ENCODE measurements around the gene SHMT2.

Gene SHMT2

DNA sequence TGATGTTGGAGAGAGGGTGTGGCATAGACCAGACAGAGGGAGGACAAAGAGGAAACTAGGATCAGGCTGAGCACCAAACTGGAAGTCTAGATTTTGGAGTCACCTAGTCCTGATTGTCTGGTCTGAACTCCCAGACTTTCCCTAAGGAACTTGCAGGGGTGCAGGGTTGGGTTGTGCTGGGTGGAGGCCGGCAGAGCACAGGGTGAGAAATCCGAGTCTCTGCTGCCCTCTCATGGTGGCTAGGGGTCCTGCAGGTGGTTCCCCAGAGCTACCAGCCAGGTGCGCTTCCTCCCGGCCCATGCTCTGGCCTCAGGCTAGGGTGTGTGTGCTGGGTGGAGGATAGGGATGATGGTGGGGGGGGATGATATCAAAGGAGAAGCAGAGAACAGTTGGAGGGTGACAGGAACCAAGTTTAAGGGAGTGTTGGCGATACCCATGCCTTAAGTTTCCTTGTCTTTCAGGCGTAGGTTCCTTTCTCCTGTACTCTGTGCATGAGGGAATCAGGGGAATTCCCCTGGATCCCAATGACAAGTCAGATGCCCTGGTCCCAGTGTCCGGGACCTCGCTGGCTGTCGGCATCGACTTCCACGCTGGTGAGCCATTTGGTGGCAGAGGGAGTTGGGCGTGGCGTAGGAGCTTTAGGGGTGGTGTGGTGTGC lies 46.5 kb upstream of the SHMT2 start:
- Histone ChIP-seq H3K9ac (ENCODE audit: low read length) (no peak overlapping the region), H3K4me3 (ENCODE audit: insufficient read depth in 1 of 2, low read depth in 1 of 2, low read length in 2 of 2) (no peak overlapping the region), H4K8ac (ENCODE audit: low read length) (no peak overlapping the region), H2AK5ac (ENCODE audit: low read length, severe bottlenecking) (no peak overlapping the region), H2BK15ac (ENCODE audit: low read depth, poor library complexity, severe bottlenecking) (no peak overlapping the region), H3K18ac (ENCODE audit: low read depth in 1 of 2, low read length in 2 of 2) (no peak overlapping the region), H3K4me2 (ENCODE audit: low read length, poor library complexity, severe bottlenecking) (no peak overlapping the region), H2BK120ac (ENCODE audit: low read depth, low read length) (no peak overlapping the region), H3K4ac (ENCODE audit: low read depth in 1 of 2, low read length in 2 of 2) (no peak overlapping the region), H3K14ac (ENCODE audit: low read length in 2 of 2) (no peak overlapping the region), H3K36me3 (ENCODE audit: control insufficient read depth in 1 of 2, insufficient read depth in 2 of 2, low read depth in 1 of 2, low read length in 2 of 2) (peaks cover 90 to 100% of the 10 kb centered on the region in 2 experiments), H2BK5ac (ENCODE audit: low read depth, low read length, poor library complexity, severe bottlenecking) (no peak overlapping the region), H4K91ac (ENCODE audit: low read length) (no peak overlapping the region), H3K4me1 (ENCODE audit: control insufficient read depth, insufficient read depth, low read depth, low read length) (no peaks in the 10 kb centered on the region), H3K9me3 (ENCODE audit: control insufficient read depth, low read length) (no peaks in the 10 kb centered on the region), H3K27ac (ENCODE audit: low read length, poor library complexity, severe bottlenecking) (no peak overlapping the region), H2BK12ac (ENCODE audit: low read length in 2 of 2) (no peak overlapping the region), H3K27me3 (ENCODE audit: control insufficient read depth in 1 of 2, insufficient read depth in 1 of 2, low read length in 2 of 2) (no peaks in the 10 kb centered on the region), H3K23ac (ENCODE audit: low read length in 2 of 2) (no peak overlapping the region), H2AFZ (ENCODE audit: low read depth, low read length) (no peak overlapping the region), H3K79me1 (replicated peaks; ENCODE audit: low read length, poor library complexity, severe bottlenecking) (peaks cover 11% of the 10 kb centered on the region)
- DNase-seq: peak; percentile 65
- WGBS: 75% methylated on average over 13 of the region's 13 CpGs

DNA sequence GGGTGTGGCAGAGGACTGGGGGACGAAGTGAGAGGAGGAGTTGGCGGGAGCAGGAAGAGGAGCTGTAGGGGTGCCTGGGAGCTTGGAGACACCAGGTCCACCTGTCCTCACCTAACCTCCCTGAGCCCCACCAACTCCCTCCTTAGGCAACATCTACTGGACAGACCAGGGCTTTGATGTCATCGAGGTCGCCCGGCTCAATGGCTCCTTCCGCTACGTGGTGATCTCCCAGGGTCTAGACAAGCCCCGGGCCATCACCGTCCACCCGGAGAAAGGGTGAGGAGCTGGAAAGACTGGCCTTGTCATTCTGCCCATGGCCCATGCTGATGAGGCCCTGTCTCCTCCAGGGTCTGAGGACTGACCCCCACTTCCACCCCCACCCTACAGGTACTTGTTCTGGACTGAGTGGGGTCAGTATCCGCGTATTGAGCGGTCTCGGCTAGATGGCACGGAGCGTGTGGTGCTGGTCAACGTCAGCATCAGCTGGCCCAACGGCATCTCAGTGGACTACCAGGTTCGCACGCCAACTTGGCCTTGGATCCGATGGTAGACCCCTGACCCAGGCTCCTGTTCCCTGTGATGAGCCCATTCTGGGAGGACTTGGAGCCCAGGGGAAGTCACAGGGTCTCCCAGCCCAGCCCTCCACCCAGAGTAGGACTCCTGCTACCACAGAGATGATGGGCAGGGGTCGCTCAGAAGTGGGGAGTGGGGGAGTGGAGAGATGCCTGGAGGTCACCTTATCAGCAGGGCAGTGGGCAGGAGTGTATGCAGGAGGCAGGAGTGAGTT lies 45.4 kb upstream of the SHMT2 start:
- H2BK5ac ChIP-seq (ENCODE audit: low read depth, low read length, poor library complexity, severe bottlenecking): no peak overlapping the region
- H4K91ac ChIP-seq (ENCODE audit: low read length): no peak overlapping the region
- no peak overlapping the region for H3K18ac ChIP-seq (ENCODE audit: low read depth in 1 of 2, low read length in 2 of 2)
- no peak overlapping the region for H3K4me3 ChIP-seq (ENCODE audit: insufficient read depth in 1 of 2, low read depth in 1 of 2, low read length in 2 of 2)
- no peak overlapping the region for H4K8ac ChIP-seq (ENCODE audit: low read length)
- no peak overlapping the region for H3K4ac ChIP-seq (ENCODE audit: low read depth in 1 of 2, low read length in 2 of 2)
- H3K14ac ChIP-seq (ENCODE audit: low read length in 2 of 2): no peak overlapping the region
- H3K27ac ChIP-seq (ENCODE audit: low read length, poor library complexity, severe bottlenecking): no peak overlapping the region
- no peak overlapping the region for H2AK5ac ChIP-seq (ENCODE audit: low read length, severe bottlenecking)
- H2AFZ ChIP-seq (ENCODE audit: low read depth, low read length): no peak overlapping the region
- H3K9me3 ChIP-seq (ENCODE audit: control insufficient read depth, low read length): no peaks in the 10 kb centered on the region
- no peak overlapping the region for H3K4me2 ChIP-seq (ENCODE audit: low read length, poor library complexity, severe bottlenecking)
- no peak for DNase-seq
- no peak overlapping the region for H2BK15ac ChIP-seq (ENCODE audit: low read depth, poor library complexity, severe bottlenecking)
- no peaks in the 10 kb centered on the region for H3K27me3 ChIP-seq (ENCODE audit: control insufficient read depth in 1 of 2, insufficient read depth in 1 of 2, low read length in 2 of 2)
- peaks cover 11% of the 10 kb centered on the region for H3K79me1 ChIP-seq (replicated peaks; ENCODE audit: low read length, poor library complexity, severe bottlenecking)
- H2BK12ac ChIP-seq (ENCODE audit: low read length in 2 of 2): no peak overlapping the region
- peaks cover 90 to 100% of the 10 kb centered on the region in 2 experiments for H3K36me3 ChIP-seq (ENCODE audit: control insufficient read depth in 1 of 2, insufficient read depth in 2 of 2, low read depth in 1 of 2, low read length in 2 of 2)
- WGBS: 94% methylated on average over 22 of the region's 22 CpGs
- no peak overlapping the region for H2BK120ac ChIP-seq (ENCODE audit: low read depth, low read length)
- H3K23ac ChIP-seq (ENCODE audit: low read length in 2 of 2): no peak overlapping the region
- H3K4me1 ChIP-seq (ENCODE audit: control insufficient read depth, insufficient read depth, low read depth, low read length): no peaks in the 10 kb centered on the region
- no peak overlapping the region for H3K9ac ChIP-seq (ENCODE audit: low read length)

DNA sequence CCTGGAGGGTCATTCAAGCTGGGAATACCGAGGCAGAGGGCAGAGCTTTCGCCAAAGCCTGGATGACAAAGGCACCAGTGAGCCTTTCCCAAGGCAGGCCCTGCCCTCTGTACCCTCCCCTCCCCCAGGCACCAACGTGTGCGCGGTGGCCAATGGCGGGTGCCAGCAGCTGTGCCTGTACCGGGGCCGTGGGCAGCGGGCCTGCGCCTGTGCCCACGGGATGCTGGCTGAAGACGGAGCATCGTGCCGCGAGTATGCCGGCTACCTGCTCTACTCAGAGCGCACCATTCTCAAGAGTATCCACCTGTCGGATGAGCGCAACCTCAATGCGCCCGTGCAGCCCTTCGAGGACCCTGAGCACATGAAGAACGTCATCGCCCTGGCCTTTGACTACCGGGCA lies 44.1 kb upstream of the SHMT2 start:
- DNase-seq: no peak
- H3K14ac ChIP-seq (ENCODE audit: low read length in 2 of 2): no peak overlapping the region
- no peak overlapping the region for H3K9ac ChIP-seq (ENCODE audit: low read length)
- no peak overlapping the region for H3K23ac ChIP-seq (ENCODE audit: low read length in 2 of 2)
- no peak overlapping the region for H4K8ac ChIP-seq (ENCODE audit: low read length)
- H3K36me3 ChIP-seq (ENCODE audit: control insufficient read depth in 1 of 2, insufficient read depth in 2 of 2, low read depth in 1 of 2, low read length in 2 of 2): peaks cover 90 to 100% of the 10 kb centered on the region in 2 experiments
- H3K79me1 ChIP-seq (replicated peaks; ENCODE audit: low read length, poor library complexity, severe bottlenecking): peaks cover 11% of the 10 kb centered on the region
- H2BK15ac ChIP-seq (ENCODE audit: low read depth, poor library complexity, severe bottlenecking): no peak overlapping the region
- H3K4me1 ChIP-seq (ENCODE audit: control insufficient read depth, insufficient read depth, low read depth, low read length): no peaks in the 10 kb centered on the region
- H2AFZ ChIP-seq (ENCODE audit: low read depth, low read length): no peak overlapping the region
- H2AK5ac ChIP-seq (ENCODE audit: low read length, severe bottlenecking): no peak overlapping the region
- no peaks in the 10 kb centered on the region for H3K9me3 ChIP-seq (ENCODE audit: control insufficient read depth, low read length)
- no peak overlapping the region for H2BK5ac ChIP-seq (ENCODE audit: low read depth, low read length, poor library complexity, severe bottlenecking)
- H3K27me3 ChIP-seq (ENCODE audit: control insufficient read depth in 1 of 2, insufficient read depth in 1 of 2, low read length in 2 of 2): no peaks in the 10 kb centered on the region
- H2BK12ac ChIP-seq (ENCODE audit: low read length in 2 of 2): no peak overlapping the region
- H3K18ac ChIP-seq (ENCODE audit: low read depth in 1 of 2, low read length in 2 of 2): no peak overlapping the region
- no peak overlapping the region for H3K4me3 ChIP-seq (ENCODE audit: insufficient read depth in 1 of 2, low read depth in 1 of 2, low read length in 2 of 2)
- H3K4ac ChIP-seq (ENCODE audit: low read depth in 1 of 2, low read length in 2 of 2): no peak overlapping the region
- H3K4me2 ChIP-seq (ENCODE audit: low read length, poor library complexity, severe bottlenecking): no peak overlapping the region
- H4K91ac ChIP-seq (ENCODE audit: low read length): no peak overlapping the region
- 96% methylated on average over 25 of the region's 25 CpGs for WGBS
- no peak overlapping the region for H3K27ac ChIP-seq (ENCODE audit: low read length, poor library complexity, severe bottlenecking)
- no peak overlapping the region for H2BK120ac ChIP-seq (ENCODE audit: low read depth, low read length)

DNA sequence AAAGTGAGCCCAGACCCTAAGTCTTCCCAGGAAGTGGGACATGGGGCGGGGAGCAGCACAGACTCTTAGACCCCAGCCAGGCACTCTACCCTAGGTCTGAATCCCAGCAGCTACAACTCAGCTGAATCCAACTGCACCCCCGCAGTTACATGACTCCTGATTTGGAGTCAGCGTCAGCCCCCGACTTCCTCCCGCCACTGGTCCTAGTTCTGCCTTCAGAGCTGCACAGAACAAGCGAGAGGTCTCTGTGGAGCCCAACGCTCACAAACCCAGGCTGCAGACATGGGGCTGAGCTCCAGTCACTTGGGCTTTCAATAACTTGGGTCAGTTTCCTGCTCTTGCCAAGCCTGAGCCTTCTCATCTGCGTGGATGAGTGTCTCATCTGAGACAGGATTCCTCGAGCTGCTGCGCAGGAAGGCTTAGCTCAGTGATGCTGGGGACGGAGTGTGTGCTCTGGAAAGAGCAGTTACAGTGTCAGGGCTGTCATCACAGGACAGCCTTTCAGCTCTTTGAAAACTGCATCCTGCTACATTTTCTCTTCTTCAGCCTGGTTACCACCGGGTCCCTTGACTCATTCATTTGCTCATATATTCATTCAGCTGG lies 43.5 kb upstream of the SHMT2 start:
- Histone ChIP-seq H3K4me2 (ENCODE audit: low read length, poor library complexity, severe bottlenecking) (no peak overlapping the region), H2BK12ac (ENCODE audit: low read length in 2 of 2) (no peak overlapping the region), H3K36me3 (ENCODE audit: control insufficient read depth in 1 of 2, insufficient read depth in 2 of 2, low read depth in 1 of 2, low read length in 2 of 2) (peaks cover 90 to 100% of the 10 kb centered on the region in 2 experiments), H2AK5ac (ENCODE audit: low read length, severe bottlenecking) (no peak overlapping the region), H3K4me3 (ENCODE audit: insufficient read depth in 1 of 2, low read depth in 1 of 2, low read length in 2 of 2) (no peak overlapping the region), H2AFZ (ENCODE audit: low read depth, low read length) (no peak overlapping the region), H2BK120ac (ENCODE audit: low read depth, low read length) (no peak overlapping the region), H2BK5ac (ENCODE audit: low read depth, low read length, poor library complexity, severe bottlenecking) (no peak overlapping the region), H3K27ac (ENCODE audit: low read length, poor library complexity, severe bottlenecking) (no peak overlapping the region), H3K4ac (ENCODE audit: low read depth in 1 of 2, low read length in 2 of 2) (no peak overlapping the region), H3K23ac (ENCODE audit: low read length in 2 of 2) (no peak overlapping the region), H2BK15ac (ENCODE audit: low read depth, poor library complexity, severe bottlenecking) (no peak overlapping the region), H3K14ac (ENCODE audit: low read length in 2 of 2) (no peak overlapping the region), H4K91ac (ENCODE audit: low read length) (no peak overlapping the region), H3K79me1 (replicated peaks; ENCODE audit: low read length, poor library complexity, severe bottlenecking) (peaks cover 11% of the 10 kb centered on the region), H3K9me3 (ENCODE audit: control insufficient read depth, low read length) (no peaks in the 10 kb centered on the region), H4K8ac (ENCODE audit: low read length) (no peak overlapping the region), H3K4me1 (ENCODE audit: control insufficient read depth, insufficient read depth, low read depth, low read length) (no peaks in the 10 kb centered on the region), H3K9ac (ENCODE audit: low read length) (no peak overlapping the region), H3K27me3 (ENCODE audit: control insufficient read depth in 1 of 2, insufficient read depth in 1 of 2, low read length in 2 of 2) (no peaks in the 10 kb centered on the region), H3K18ac (ENCODE audit: low read depth in 1 of 2, low read length in 2 of 2) (no peak overlapping the region)
- no peak for DNase-seq
- WGBS: 95% methylated on average over 12 of the region's 12 CpGs

Measured in mesenchymal stem cell (in vitro differentiated cells and primary cell).